Measurements from ENCODE around the gene KCNQ1.
A peak's percentile ranks its signal among the peaks of the same experiment; 100 is the strongest.

KCNQ1 gene

DNA sequence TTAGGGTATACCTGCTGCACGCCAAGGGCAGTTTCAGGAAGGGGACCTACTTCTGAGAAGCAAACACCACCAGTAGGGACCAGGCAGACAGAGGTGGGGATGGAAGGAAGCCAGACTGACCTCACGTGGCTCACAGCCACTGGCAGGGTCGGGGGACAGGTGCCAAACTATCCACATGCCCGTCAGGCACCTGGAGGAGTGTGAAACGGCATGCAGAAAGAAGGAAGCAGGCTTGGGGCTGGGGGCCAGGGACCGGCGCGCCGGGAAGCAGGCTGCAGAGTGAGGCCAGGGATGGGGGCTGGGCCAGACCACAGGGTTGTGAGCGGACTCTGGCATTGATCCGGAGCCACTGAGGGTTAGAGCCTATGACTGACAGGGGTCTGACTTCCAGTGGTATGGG lies 393.3 kb downstream of the KCNQ1 start:
- Histone ChIP-seq H3K9me3 (ENCODE audit: control extremely low read depth in 1 of 5, control insufficient read depth in 4 of 5, insufficient read depth in 2 of 5, low read depth in 1 of 5, low read length in 4 of 5) (no peaks in the 10 kb centered on the region), H3K4me3 (ENCODE audit: control insufficient read depth in 1 of 7, extremely low read depth in 1 of 7, insufficient read depth in 4 of 7, low read depth in 2 of 7, low read length in 6 of 7) (no peak overlapping the region), H3K27me3 (replicated peaks in 2 of 5; ENCODE audit: control insufficient read depth in 4 of 5, insufficient read depth in 5 of 5, low read length in 4 of 5) (no peaks in the 10 kb centered on the region), H3K27ac (ENCODE audit: insufficient read depth in 1 of 2, low read depth in 1 of 2, low read length in 2 of 2, poor library complexity in 1 of 2, severe bottlenecking in 2 of 2) (no peak overlapping the region), H3K4me1 (ENCODE audit: control extremely low read depth in 1 of 4, control insufficient read depth in 4 of 4, insufficient read depth in 4 of 4, low read length in 3 of 4) (peaks cover 0 to 20% (median 19%) of the 10 kb centered on the region in 4 experiments), H3K36me3 (ENCODE audit: control insufficient read depth in 4 of 4, insufficient read depth in 4 of 4, low read length in 3 of 4) (no peaks in the 10 kb centered on the region)
- ChIA-PET POLR2A (no interaction called here), CTCF (no interaction called here)
- peak in 1 of 3 donors; percentile 36 for DNase-seq
- WGBS (ENCODE audit: insufficient coverage), result 29% methylated on average over 9 of the region's 11 CpGs

GRCh38 chr11:2838676-2839294 lies 394.0 kb downstream of the KCNQ1 start:
- WGBS (ENCODE audit: insufficient coverage), result 92% methylated on average over 25 of the region's 25 CpGs
- DNase-seq, result no peak
- Histone ChIP-seq H3K27me3 (replicated peaks in 2 of 5; ENCODE audit: control insufficient read depth in 4 of 5, insufficient read depth in 5 of 5, low read length in 4 of 5) (no peaks in the 10 kb centered on the region), H3K27ac (ENCODE audit: insufficient read depth in 1 of 2, low read depth in 1 of 2, low read length in 2 of 2, poor library complexity in 1 of 2, severe bottlenecking in 2 of 2) (no peak overlapping the region), H3K4me1 (ENCODE audit: control extremely low read depth in 1 of 4, control insufficient read depth in 4 of 4, insufficient read depth in 4 of 4, low read length in 3 of 4) (peaks cover 0 to 20% (median 19%) of the 10 kb centered on the region in 4 experiments), H3K9me3 (ENCODE audit: control extremely low read depth in 1 of 5, control insufficient read depth in 4 of 5, insufficient read depth in 2 of 5, low read depth in 1 of 5, low read length in 4 of 5) (no peaks in the 10 kb centered on the region), H3K4me3 (ENCODE audit: control insufficient read depth in 1 of 7, extremely low read depth in 1 of 7, insufficient read depth in 4 of 7, low read depth in 2 of 7, low read length in 6 of 7) (no peak overlapping the region), H3K36me3 (ENCODE audit: control insufficient read depth in 4 of 4, insufficient read depth in 4 of 4, low read length in 3 of 4) (no peaks in the 10 kb centered on the region)
- POLR2A ChIA-PET, result interaction anchor here (0.9 kb wide), 1 partner anchor 301 kb away, joined by 4 read pairs; no protein-coding TSS in a partner anchor
- CTCF ChIA-PET, result no interaction called here

DNA sequence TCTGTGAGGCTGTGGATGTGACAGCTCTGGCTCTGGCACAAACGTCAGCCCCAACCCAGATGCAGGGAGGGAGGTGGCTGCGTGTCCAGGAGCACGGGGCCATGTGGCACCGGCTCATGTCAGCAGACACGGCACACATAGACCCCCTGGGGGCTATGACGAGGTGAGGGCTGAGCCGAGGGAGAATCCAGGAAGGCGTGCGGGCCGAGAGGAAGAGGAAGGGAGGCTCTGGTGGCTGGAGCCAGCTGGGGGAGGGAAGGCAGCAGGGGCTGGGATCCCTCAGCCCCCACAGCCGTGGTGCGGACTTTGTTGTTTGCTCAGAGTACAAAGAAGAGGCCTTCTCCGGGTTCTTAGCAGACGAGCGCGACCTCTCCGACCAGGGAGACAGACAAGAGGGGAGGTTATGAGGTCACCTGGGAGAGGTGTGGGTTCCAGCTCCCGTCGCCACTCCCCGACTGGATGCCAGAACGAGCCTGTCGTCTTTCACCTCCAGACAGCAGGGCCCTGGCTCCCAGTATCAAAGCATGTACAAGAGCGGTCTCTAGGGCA lies 394.7 kb downstream of the KCNQ1 start:
- no peaks in the 10 kb centered on the region for H3K27me3 ChIP-seq (replicated peaks in 2 of 5; ENCODE audit: control insufficient read depth in 4 of 5, insufficient read depth in 5 of 5, low read length in 4 of 5)
- H3K36me3 ChIP-seq (ENCODE audit: control insufficient read depth in 4 of 4, insufficient read depth in 4 of 4, low read length in 3 of 4), result no peaks in the 10 kb centered on the region
- no peak overlapping the region for H3K4me3 ChIP-seq (ENCODE audit: control insufficient read depth in 1 of 7, extremely low read depth in 1 of 7, insufficient read depth in 4 of 7, low read depth in 2 of 7, low read length in 6 of 7)
- ChIA-PET CTCF (no interaction called here), POLR2A (interaction anchor here (0.9 kb wide), 1 partner anchor 302 kb away, joined by 4 read pairs; no protein-coding TSS in a partner anchor)
- 90% methylated on average over 18 of the region's 23 CpGs for WGBS (ENCODE audit: insufficient coverage)
- no peak overlapping the region for H3K27ac ChIP-seq (ENCODE audit: insufficient read depth in 1 of 2, low read depth in 1 of 2, low read length in 2 of 2, poor library complexity in 1 of 2, severe bottlenecking in 2 of 2)
- no peaks in the 10 kb centered on the region for H3K9me3 ChIP-seq (ENCODE audit: control extremely low read depth in 1 of 5, control insufficient read depth in 4 of 5, insufficient read depth in 2 of 5, low read depth in 1 of 5, low read length in 4 of 5)
- peaks cover 0 to 20% (median 19%) of the 10 kb centered on the region in 4 experiments for H3K4me1 ChIP-seq (ENCODE audit: control extremely low read depth in 1 of 4, control insufficient read depth in 4 of 4, insufficient read depth in 4 of 4, low read length in 3 of 4)
- no peak for DNase-seq

GRCh38 chr11:2841411-2842190 lies 396.8 kb downstream of the KCNQ1 start:
- Histone ChIP-seq H3K27ac (ENCODE audit: insufficient read depth in 1 of 2, low read depth in 1 of 2, low read length in 2 of 2, poor library complexity in 1 of 2, severe bottlenecking in 2 of 2) (no peak overlapping the region), H3K4me1 (ENCODE audit: control extremely low read depth in 1 of 4, control insufficient read depth in 4 of 4, insufficient read depth in 4 of 4, low read length in 3 of 4) (peaks cover 0 to 25% (median 18%) of the 10 kb centered on the region in 4 experiments), H3K36me3 (ENCODE audit: control insufficient read depth in 4 of 4, insufficient read depth in 4 of 4, low read length in 3 of 4) (no peaks in the 10 kb centered on the region), H3K9me3 (ENCODE audit: control extremely low read depth in 1 of 5, control insufficient read depth in 4 of 5, insufficient read depth in 2 of 5, low read depth in 1 of 5, low read length in 4 of 5) (no peaks in the 10 kb centered on the region), H3K27me3 (replicated peaks in 2 of 5; ENCODE audit: control insufficient read depth in 4 of 5, insufficient read depth in 5 of 5, low read length in 4 of 5) (no peaks in the 10 kb centered on the region), H3K4me3 (ENCODE audit: control insufficient read depth in 1 of 7, extremely low read depth in 1 of 7, insufficient read depth in 4 of 7, low read depth in 2 of 7, low read length in 6 of 7) (no peak overlapping the region)
- DNase-seq, result no peak
- ChIA-PET POLR2A (no interaction called here), CTCF (no interaction called here)
- WGBS (ENCODE audit: insufficient coverage), result 94% methylated on average over 24 of the region's 26 CpGs

GRCh38 chr11:2842876-2843275 lies 398.1 kb downstream of the KCNQ1 start:
- no peaks in the 10 kb centered on the region for H3K9me3 ChIP-seq (ENCODE audit: control extremely low read depth in 1 of 5, control insufficient read depth in 4 of 5, insufficient read depth in 2 of 5, low read depth in 1 of 5, low read length in 4 of 5)
- no peak overlapping the region for H3K27ac ChIP-seq (ENCODE audit: insufficient read depth in 1 of 2, low read depth in 1 of 2, low read length in 2 of 2, poor library complexity in 1 of 2, severe bottlenecking in 2 of 2)
- POLR2A ChIA-PET, result no interaction called here
- peaks cover 0 to 17% (median 7%) of the 10 kb centered on the region in 4 experiments for H3K4me1 ChIP-seq (ENCODE audit: control extremely low read depth in 1 of 4, control insufficient read depth in 4 of 4, insufficient read depth in 4 of 4, low read length in 3 of 4)
- H3K4me3 ChIP-seq (ENCODE audit: control insufficient read depth in 1 of 7, extremely low read depth in 1 of 7, insufficient read depth in 4 of 7, low read depth in 2 of 7, low read length in 6 of 7), result no peak overlapping the region
- H3K36me3 ChIP-seq (ENCODE audit: control insufficient read depth in 4 of 4, insufficient read depth in 4 of 4, low read length in 3 of 4), result no peaks in the 10 kb centered on the region
- CTCF ChIA-PET, result interaction anchor here (1.0 kb wide), 1 partner anchor 26 kb away, joined by 3 read pairs; no protein-coding TSS in a partner anchor
- H3K27me3 ChIP-seq (replicated peaks in 2 of 5; ENCODE audit: control insufficient read depth in 4 of 5, insufficient read depth in 5 of 5, low read length in 4 of 5), result no peaks in the 10 kb centered on the region
- DNase-seq, result no peak
- over 99% methylated on average over 16 of the region's 16 CpGs for WGBS (ENCODE audit: insufficient coverage)

GRCh38 chr11:2843551-2843950 lies 398.7 kb downstream of the KCNQ1 start:
- POLR2A ChIA-PET, result no interaction called here
- no peak for DNase-seq
- Histone ChIP-seq H3K9me3 (ENCODE audit: control extremely low read depth in 1 of 5, control insufficient read depth in 4 of 5, insufficient read depth in 2 of 5, low read depth in 1 of 5, low read length in 4 of 5) (no peaks in the 10 kb centered on the region), H3K27me3 (replicated peaks in 2 of 5; ENCODE audit: control insufficient read depth in 4 of 5, insufficient read depth in 5 of 5, low read length in 4 of 5) (no peaks in the 10 kb centered on the region), H3K4me3 (ENCODE audit: control insufficient read depth in 1 of 7, extremely low read depth in 1 of 7, insufficient read depth in 4 of 7, low read depth in 2 of 7, low read length in 6 of 7) (no peak overlapping the region), H3K27ac (ENCODE audit: insufficient read depth in 1 of 2, low read depth in 1 of 2, low read length in 2 of 2, poor library complexity in 1 of 2, severe bottlenecking in 2 of 2) (no peak overlapping the region), H3K36me3 (ENCODE audit: control insufficient read depth in 4 of 4, insufficient read depth in 4 of 4, low read length in 3 of 4) (no peaks in the 10 kb centered on the region), H3K4me1 (ENCODE audit: control extremely low read depth in 1 of 4, control insufficient read depth in 4 of 4, insufficient read depth in 4 of 4, low read length in 3 of 4) (peaks cover 0 to 11% (median under 1%) of the 10 kb centered on the region in 4 experiments)
- WGBS (ENCODE audit: insufficient coverage), result 99% methylated on average over 8 of the region's 14 CpGs
- CTCF ChIA-PET, result no interaction called here

Measured in common myeloid progenitor, CD34-positive (primary cell).